ENCODE results near the gene CNNM4. TPM values are rescaled to one million over a fixed set of nuclear protein-coding genes. Genes with fewer than 3 reads are reported as not detected.

CNNM4 gene
- 26.2 TPM for total RNA-seq

GRCh38 chr2:96760036-96760985 lies at the start of gene CNNM4:
CNNM4 (plus strand) TSS chr2:96760902; CDS start chr2:96761000, 98 bp downstream.

GRCh38 chr2:96739633-96740428 lies 20.9 kb upstream of the CNNM4 start, which contains the start of gene LMAN2L:
LMAN2L (minus strand) TSS chr2:96740064; CDS start chr2:96740040, 24 bp downstream.

GRCh38 chr2:96816127-96816835 lies 55.6 kb downstream of the CNNM4 start, which contains the start of gene CNNM3:
CNNM3 (plus strand) TSS chr2:96816268; CDS start chr2:96816278, 10 bp downstream.

GRCh38 chr2:96843538-96844268 lies 83.0 kb downstream of the CNNM4 start, which contains the start of gene ANKRD23:
ANKRD23 (minus strand) TSS chr2:96844021; CDS start chr2:96843992, 29 bp downstream.

GRCh38 chr2:96857667-96858372 lies 97.1 kb downstream of the CNNM4 start, which contains the start of gene ANKRD39:
ANKRD39 (minus strand) TSS chr2:96858016; CDS start chr2:96857987, 29 bp downstream.

Other genes starting within 250 kb of the CNNM4 start
- 9.1 TPM for gene ARID5A, start 224.2 kb upstream of the CNNM4 start, total RNA-seq
- 77.7 TPM for gene KANSL3, start 122.6 kb upstream of the CNNM4 start, total RNA-seq
- gene FER1L5, start 118.1 kb upstream of the CNNM4 start, total RNA-seq, result 0.60 TPM
- 35.9 TPM for gene LMAN2L, start 20.8 kb upstream of the CNNM4 start, total RNA-seq
- gene CNNM3, start 55.4 kb downstream of the CNNM4 start, total RNA-seq, result 27.4 TPM
- 24.0 TPM for gene ANKRD23, start 83.1 kb downstream of the CNNM4 start, total RNA-seq
- 19.5 TPM for gene ANKRD39, start 97.1 kb downstream of the CNNM4 start, total RNA-seq
- gene SEMA4C, start 109.2 kb downstream of the CNNM4 start, total RNA-seq, result 57.8 TPM
- gene FAM178B, start 225.7 kb downstream of the CNNM4 start, total RNA-seq, result 0.49 TPM